AG10803 (cell line): Measurements from ENCODE around the gene ESF1.

Experiments used
- DNase-seq: peaks from one replicate; pipeline ENCODE4 v3.0.0; 2010; ENCODE audit warnings: low read depth
- H3K4me3 ChIP-seq: 2 replicates; pipeline ENCODE4 v1.5.1; 2011; ENCODE audit warnings: mild to moderate bottlenecking, low read length, control low read depth
- CTCF ChIP-seq: conservative IDR thresholded peaks from 2 replicates; pipeline ENCODE4 v1.5.1; 2011; ENCODE audit warnings: mild to moderate bottlenecking, low read length, control low read depth, inconsistent platforms

Gene ESF1

GRCh38 chr20:13790708-13791107 lies 6.0 kb upstream of the ESF1 start:
- TF ChIP-seq CTCF, result no peak

DNA sequence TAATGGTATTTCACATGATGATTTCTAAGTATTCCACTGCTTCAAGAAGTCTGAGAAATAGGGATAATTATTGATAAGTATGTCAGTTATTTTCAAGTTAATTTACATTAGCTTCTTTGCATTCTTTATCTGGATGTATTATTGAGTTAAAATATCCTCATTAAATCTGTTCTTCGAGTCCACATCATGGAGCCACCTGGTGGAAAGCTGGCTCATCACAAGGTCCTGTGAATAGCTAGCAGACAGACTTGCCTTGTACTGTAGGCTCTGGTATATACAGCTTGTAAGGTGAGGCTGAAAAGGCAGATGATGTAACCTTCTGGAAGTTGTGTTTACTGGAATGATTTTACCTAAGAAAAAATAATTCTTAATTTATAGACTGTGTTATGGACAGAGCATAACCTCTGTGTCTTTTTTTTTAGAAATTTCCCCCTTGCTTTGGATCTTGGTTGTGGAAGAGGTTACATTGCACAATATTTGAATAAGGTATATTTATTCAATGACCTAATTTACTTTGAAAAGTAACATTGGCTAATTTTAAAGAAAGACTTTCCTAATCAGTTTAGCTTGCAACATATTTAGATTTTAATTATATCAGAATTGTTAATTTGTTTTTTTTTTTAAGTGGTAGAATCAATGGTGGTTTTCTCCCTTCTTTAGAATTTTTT lies 3.6 kb upstream of the ESF1 start:
- H3K4me3 ChIP-seq, result no peak overlapping the region
- TF ChIP-seq CTCF, result peak; percentile 71
- peak; percentile 62 for DNase-seq

More at GRCh38 chr20:13790708-13791107, 6.0 kb upstream of the ESF1 start:
- DNase-seq, result no peak
- H3K4me3 ChIP-seq, result no peak overlapping the region

GRCh38 chr20:13786143-13786828 lies 1.6 kb upstream of the ESF1 start:
- TF ChIP-seq CTCF, result no peak
- no peak for DNase-seq
- peak overlapping the region; percentile 93 for H3K4me3 ChIP-seq

DNA sequence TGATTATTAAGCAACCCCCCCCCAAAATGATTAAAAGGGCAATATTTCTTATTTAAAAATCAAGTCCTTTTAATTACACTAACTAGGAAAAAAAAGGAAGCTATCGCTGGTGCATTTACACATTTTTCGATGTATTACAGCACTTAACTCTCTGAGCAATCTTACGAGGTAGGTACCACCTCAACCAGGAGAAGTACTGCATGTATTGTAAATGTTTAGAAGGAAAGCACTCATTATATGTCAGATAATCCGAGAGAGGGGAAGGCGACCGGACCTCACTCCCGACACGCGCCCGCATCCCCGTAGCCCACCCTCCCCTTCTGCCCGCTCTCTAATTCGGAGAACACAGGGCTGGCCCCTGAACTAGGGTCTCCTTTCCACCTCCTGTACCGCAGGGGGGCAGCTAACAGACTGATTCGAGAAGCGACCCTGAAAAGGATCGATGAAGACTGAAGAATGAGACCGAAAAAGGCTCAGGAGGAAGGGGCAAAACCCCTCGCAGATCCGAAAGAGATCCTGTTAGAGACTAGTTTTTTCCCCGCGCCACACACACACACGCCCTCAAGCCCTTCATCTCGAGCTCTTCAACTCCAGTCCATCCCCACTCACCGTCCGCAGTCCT lies 337 bp downstream of the ESF1 start:
- H3K4me3 ChIP-seq, result peak overlapping the region; percentile 93
- DNase-seq, result no peak
- no peak for TF ChIP-seq CTCF

DNA sequence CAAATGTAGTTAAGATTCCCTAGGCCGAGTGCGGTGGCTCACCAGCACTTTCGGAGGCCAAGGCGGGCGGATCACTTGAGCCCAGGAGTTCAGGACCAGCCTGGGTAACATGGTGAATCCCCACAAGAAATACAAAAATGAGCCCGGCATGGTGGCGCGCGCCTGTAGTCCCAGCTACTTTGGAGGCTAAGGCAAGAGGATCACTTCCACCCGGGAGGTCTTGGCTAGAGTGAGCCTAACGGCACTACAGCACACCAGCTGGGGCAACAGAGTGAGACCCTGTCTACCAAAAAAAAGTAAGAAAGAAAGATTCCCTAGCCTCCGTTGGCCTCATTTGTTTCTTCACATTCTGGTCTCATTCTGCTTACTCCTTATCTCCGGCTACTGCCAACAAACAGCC lies 1.2 kb downstream of the ESF1 start:
- peak overlapping the region; percentile 93 for H3K4me3 ChIP-seq
- no peak for TF ChIP-seq CTCF
- DNase-seq, result no peak

DNA sequence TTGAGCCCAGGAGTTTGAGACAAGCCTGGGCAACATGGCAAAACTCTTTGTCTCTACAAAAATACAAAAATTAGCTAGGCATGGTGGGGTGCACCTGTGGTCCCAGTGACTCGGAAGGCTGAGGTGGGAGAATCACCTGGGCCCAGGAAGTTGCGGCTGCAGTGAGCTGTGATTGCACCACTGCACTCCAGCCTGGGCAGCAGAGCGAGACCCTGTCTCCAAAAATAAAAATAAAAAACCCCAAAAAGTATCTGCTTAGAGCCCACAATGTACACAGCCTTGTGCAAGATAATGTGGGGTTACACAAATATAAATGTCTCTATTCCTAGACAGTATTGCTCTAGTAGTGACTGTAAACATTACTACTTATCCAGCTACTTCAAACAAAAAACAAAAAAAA lies 5.9 kb downstream of the ESF1 start:
- TF ChIP-seq CTCF, result no peak

DNA sequence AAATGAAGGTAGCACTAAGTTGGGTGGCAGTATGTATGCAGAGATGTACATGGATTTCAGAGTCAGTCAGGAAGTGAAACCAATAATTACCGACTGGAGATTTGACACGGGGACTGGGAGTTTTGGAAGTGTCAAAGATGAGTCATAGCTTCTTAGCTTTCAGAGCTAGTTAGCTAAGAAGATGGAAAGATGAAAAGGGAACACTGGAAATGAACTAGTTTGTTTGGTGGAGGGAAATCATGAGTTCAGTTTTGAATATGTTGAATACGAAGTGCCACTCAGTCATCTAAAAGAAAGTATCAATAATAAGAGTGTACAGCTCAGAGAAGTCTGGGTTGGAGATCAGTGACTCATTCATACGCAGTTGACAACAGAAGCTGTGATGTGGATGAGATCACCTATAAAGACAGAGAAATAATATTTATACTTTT lies 7.5 kb downstream of the ESF1 start:
- H3K4me3 ChIP-seq, result no peak overlapping the region
- DNase-seq, result no peak
- TF ChIP-seq CTCF, result no peak

More for the DNA sequence above, 5.9 kb downstream of the ESF1 start:
- H3K4me3 ChIP-seq, result no peak overlapping the region
- no peak for DNase-seq
